HG02943 (cell line): Measurements from ENCODE around the gene OMA1.

Experiments used
- ATAC-seq: cut with Tn5 transposase; IDR thresholded peaks from one replicate; pipeline ENCODE4 v1.9.1; 2021; ENCODE audit warnings: mild to moderate bottlenecking, low read depth, moderate library complexity; ENCODE audit not compliant: unreplicated experiment

The OMA1 gene

GRCh38 chr1:58435376-58435775 lies 111.2 kb downstream of the OMA1 start:
- no peak for ATAC-seq

DNA sequence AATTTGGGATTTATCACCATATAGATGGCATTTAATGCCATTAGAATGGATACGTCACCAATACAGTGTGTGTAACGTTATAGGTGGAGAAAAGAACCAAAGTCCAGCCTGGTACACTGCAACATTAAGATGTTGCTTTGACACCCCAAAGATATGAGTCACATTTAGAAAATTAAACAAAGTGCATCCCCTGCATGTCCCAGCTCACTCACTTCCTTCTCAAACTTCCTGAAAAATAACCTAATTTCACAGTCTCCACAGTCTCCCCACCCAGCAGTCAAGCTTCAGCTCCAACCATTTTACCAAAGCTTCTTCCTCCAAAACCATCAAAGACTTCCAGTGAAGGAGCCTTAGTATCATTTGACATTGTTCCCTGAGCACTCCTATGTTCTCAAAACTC lies 111.9 kb downstream of the OMA1 start:
- no peak for ATAC-seq

DNA sequence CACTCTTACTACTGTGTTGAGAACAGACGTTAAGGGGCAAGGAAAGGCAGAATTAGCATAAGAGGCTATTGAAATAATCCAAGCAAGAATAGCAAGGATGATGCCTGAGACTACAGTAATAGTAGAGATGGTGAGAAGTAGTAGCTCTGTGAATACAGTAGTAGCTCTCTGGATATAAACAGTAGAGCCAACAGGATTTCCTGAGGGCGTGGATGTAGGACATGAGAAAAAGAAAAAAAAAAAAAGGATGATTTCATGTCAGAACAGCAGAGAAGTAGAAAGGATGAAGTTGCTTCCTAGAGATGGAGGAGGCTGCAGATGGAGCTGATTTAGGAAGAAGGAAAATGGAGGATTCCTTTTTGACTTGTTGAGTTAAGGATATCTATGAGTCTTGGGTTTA lies 112.3 kb downstream of the OMA1 start:
- ATAC-seq, result no peak

DNA sequence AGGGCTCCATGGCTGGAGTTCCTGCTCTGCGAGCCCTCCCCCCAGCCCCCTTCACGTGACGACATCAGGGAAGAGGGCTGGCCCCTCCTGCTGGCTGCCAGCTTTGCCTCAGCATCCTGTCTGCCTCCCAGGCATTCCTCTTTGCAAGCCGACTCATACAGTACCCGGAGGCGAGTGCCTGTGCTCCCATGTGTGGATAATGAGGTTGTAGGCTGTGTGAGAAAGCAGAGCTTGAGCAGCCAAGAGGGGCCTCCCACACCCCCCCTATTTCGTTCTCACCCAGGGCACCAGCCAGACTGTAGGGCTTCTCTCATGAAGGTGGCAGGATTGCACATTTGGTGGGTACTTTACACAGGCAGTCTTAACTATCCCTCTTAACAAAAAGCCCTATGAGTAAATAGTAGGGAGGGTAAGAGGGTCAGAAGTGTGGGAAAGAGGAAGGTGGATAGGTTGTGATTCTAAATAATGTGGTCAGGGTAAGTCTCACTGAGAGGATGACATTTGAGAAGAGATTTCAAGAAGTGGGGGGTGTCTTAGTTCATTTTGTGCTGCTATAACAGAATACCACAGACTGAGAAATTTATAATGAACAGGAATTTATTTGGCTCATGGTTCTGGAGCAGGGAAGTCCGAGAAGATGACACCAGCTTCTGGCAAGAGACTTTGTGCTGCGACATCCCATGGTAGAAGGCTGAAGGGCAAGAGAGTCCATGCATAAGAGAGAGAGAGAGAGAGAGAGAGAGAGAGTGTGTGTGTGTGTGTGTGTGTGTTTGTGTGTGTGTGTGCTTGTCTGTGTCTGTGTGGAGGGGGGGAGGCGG lies 113.5 kb downstream of the OMA1 start:
- no peak for ATAC-seq

DNA sequence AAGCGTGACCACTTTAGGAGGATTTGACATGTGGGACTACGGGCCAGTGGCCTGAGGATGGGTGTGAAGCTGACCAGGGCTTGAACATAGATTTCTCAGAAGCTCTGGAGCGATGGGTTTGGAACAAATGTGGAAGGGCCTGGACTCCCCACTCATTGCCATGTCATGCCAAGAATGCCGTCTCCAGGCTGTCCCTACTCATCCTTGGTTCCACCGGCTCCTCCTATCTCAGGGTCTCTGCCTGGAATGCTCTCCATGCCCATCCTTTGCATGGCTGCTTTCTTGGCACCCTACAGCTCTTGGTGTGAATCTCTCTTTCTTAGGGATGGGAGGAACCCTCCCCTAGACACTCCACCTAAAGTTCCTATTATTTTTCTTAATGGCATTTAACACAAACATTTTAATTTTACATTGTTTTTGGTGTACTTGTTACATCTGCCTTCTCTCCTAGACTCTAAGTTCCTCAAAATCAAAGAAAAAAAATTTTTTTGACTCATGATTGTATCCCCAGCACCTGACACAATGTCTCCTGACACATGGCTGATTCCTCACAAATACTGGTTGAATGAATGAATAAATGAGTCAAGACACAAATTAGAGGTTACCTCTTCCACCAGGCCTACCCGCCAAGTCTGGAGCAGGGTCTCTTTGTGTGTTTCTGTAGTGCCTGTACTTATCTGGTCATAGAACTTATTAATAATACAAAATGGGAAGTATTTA lies 114.5 kb downstream of the OMA1 start:
- ATAC-seq, result no peak
